H1 (cell line): ENCODE results near the gene WFIKKN1. TPM values are rescaled to one million over a fixed set of nuclear protein-coding genes. Genes with fewer than 3 reads are reported as not detected.

Experiments used
- CHD1 ChIP-seq: IDR thresholded peaks from 2 replicates; pipeline ENCODE4 v1.6.1; 2012; ENCODE audit warnings: low read depth, low read length, improper control_type of control experiment
- KDM4A ChIP-seq: IDR thresholded peaks from one replicate; pipeline ENCODE4 v1.7.1; 2012; ENCODE audit warnings: low read depth, mild to moderate bottlenecking, moderate library complexity, low read length, inconsistent platforms; ENCODE audit not compliant: severe bottlenecking
- POLR2A ChIP-seq, 2 experiments: IDR thresholded peaks; 1 replicate in 1 of 2; 2 replicates in 1 of 2; pipeline ENCODE4 v1.6.1; 2011; ENCODE audit warnings: low read depth in 2 of 2, low read length in 2 of 2, mild to moderate bottlenecking in 2 of 2; ENCODE audit errors: control extremely low read depth in 1 of 2
- SAP30 ChIP-seq: fragments of 300-600 bp; sonication (generic); IDR thresholded peaks from 2 replicates; pipeline ENCODE4 v1.7.1; 2012; ENCODE audit warnings: low read length, moderate library complexity, mild to moderate bottlenecking, inconsistent platforms; ENCODE audit not compliant: insufficient read depth, insufficient replicate concordance
- TEAD4 ChIP-seq: IDR thresholded peaks from 2 replicates; pipeline ENCODE4 v1.6.1; 2012; ENCODE audit warnings: low read depth, low read length, inconsistent platforms, mixed read lengths
- YY1 ChIP-seq: IDR thresholded peaks from 2 replicates; pipeline ENCODE4 v1.6.1; 2011; ENCODE audit warnings: low read depth, mild to moderate bottlenecking, low read length
- ZNF274 ChIP-seq: IDR thresholded peaks from 2 replicates; pipeline ENCODE4 v1.7.0; 2012; ENCODE audit warnings: low read length, borderline replicate concordance; ENCODE audit errors: extremely low read depth
- polyA plus RNA-seq, 7 experiments: library from polyadenylated mRNA; depleted of rRNA in 3 of 7; stranded (reverse) in 5 of 7; unstranded in 2 of 7; fragments of >200 nt in 5 of 7; fragments of 200-250 nt in 2 of 7; gene quantifications; 1 replicate in 5 of 7; 2 replicates in 1 of 7; 4 replicates in 1 of 7; pipeline versions ENCODE4 v1.2.1 to v1.2.3, GENCODE V29; 2011 to 2013; ENCODE audit warnings: missing spikeins in 2 of 7, mixed read lengths in 2 of 7
- total RNA-seq: library from RNA; stranded (reverse); fragmentation: NEBNext Ultra II Directional; extraction: Animal tissue kit (Norgen Biotek cat#: 25700); gene quantifications from 2 replicates; pipeline ENCODE4 v1.2.1, GENCODE V29; 2021
- TF ChIP-seq, protein P1 (sequence below): fragments of 300-600 bp; sonication (generic); IDR thresholded peaks from 2 replicates; pipeline ENCODE4 v1.7.1; 2012; ENCODE audit warnings: low read length, moderate library complexity, mild to moderate bottlenecking, inconsistent platforms; ENCODE audit not compliant: insufficient replicate concordance
- TF ChIP-seq, protein P2 (sequence below): IDR thresholded peaks from 2 replicates; pipeline ENCODE4 v1.6.1; 2012; ENCODE audit warnings: inconsistent platforms
- TF ChIP-seq, protein P3 (sequence below): IDR thresholded peaks from 2 replicates; pipeline ENCODE4 v1.6.1; 2012; ENCODE audit warnings: inconsistent platforms

Gene WFIKKN1
- total and polyA plus RNA-seq, 2 of the 8 experiments (the other 6 are each of a cell fraction or from before 2014, with no cell fraction given), result 11.4 to 15.8 TPM

DNA sequence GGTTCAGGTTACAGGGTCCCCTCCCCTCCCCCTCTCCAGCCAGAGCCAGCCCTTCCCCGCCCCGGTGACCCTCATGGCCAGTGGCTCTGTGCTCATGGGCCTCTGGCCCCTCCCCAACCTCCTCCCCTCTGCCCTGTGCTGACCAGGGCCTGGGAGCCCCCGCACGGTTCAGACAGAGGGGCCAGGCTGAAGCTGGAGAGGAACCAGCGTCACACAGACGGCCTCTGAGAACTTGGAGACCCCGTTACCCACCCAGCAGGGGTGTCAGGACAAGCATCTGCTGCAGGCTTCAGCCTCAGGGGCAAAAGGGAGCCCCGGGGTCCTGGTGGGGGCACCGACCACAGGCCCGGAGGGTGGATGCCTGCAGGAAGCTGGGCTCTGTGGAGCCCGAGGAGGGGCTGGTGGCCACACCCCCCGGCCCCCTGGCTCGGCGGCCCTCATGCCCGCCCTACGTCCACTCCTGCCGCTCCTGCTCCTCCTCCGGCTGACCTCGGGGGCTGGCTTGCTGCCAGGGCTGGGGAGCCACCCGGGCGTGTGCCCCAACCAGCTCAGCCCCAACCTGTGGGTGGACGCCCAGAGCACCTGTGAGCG lies at the start of gene WFIKKN1 (continued):
- TF ChIP-seq CHD1 (no peak), KDM4A (peak; percentile 57), YY1 (no peak), SAP30 (no peak), POLR2A (IDR thresholded peaks at IDR 0.05; ENCODE audit: control extremely low read depth in 1 of 2, low read depth in 2 of 2, low read length in 2 of 2) (peak in 1 of 2 experiments; percentile 55; a peak in 2 of 3 replicates), TEAD4 (no peak), ZNF274 (no peak)
- TF ChIP-seq, protein P1, sequence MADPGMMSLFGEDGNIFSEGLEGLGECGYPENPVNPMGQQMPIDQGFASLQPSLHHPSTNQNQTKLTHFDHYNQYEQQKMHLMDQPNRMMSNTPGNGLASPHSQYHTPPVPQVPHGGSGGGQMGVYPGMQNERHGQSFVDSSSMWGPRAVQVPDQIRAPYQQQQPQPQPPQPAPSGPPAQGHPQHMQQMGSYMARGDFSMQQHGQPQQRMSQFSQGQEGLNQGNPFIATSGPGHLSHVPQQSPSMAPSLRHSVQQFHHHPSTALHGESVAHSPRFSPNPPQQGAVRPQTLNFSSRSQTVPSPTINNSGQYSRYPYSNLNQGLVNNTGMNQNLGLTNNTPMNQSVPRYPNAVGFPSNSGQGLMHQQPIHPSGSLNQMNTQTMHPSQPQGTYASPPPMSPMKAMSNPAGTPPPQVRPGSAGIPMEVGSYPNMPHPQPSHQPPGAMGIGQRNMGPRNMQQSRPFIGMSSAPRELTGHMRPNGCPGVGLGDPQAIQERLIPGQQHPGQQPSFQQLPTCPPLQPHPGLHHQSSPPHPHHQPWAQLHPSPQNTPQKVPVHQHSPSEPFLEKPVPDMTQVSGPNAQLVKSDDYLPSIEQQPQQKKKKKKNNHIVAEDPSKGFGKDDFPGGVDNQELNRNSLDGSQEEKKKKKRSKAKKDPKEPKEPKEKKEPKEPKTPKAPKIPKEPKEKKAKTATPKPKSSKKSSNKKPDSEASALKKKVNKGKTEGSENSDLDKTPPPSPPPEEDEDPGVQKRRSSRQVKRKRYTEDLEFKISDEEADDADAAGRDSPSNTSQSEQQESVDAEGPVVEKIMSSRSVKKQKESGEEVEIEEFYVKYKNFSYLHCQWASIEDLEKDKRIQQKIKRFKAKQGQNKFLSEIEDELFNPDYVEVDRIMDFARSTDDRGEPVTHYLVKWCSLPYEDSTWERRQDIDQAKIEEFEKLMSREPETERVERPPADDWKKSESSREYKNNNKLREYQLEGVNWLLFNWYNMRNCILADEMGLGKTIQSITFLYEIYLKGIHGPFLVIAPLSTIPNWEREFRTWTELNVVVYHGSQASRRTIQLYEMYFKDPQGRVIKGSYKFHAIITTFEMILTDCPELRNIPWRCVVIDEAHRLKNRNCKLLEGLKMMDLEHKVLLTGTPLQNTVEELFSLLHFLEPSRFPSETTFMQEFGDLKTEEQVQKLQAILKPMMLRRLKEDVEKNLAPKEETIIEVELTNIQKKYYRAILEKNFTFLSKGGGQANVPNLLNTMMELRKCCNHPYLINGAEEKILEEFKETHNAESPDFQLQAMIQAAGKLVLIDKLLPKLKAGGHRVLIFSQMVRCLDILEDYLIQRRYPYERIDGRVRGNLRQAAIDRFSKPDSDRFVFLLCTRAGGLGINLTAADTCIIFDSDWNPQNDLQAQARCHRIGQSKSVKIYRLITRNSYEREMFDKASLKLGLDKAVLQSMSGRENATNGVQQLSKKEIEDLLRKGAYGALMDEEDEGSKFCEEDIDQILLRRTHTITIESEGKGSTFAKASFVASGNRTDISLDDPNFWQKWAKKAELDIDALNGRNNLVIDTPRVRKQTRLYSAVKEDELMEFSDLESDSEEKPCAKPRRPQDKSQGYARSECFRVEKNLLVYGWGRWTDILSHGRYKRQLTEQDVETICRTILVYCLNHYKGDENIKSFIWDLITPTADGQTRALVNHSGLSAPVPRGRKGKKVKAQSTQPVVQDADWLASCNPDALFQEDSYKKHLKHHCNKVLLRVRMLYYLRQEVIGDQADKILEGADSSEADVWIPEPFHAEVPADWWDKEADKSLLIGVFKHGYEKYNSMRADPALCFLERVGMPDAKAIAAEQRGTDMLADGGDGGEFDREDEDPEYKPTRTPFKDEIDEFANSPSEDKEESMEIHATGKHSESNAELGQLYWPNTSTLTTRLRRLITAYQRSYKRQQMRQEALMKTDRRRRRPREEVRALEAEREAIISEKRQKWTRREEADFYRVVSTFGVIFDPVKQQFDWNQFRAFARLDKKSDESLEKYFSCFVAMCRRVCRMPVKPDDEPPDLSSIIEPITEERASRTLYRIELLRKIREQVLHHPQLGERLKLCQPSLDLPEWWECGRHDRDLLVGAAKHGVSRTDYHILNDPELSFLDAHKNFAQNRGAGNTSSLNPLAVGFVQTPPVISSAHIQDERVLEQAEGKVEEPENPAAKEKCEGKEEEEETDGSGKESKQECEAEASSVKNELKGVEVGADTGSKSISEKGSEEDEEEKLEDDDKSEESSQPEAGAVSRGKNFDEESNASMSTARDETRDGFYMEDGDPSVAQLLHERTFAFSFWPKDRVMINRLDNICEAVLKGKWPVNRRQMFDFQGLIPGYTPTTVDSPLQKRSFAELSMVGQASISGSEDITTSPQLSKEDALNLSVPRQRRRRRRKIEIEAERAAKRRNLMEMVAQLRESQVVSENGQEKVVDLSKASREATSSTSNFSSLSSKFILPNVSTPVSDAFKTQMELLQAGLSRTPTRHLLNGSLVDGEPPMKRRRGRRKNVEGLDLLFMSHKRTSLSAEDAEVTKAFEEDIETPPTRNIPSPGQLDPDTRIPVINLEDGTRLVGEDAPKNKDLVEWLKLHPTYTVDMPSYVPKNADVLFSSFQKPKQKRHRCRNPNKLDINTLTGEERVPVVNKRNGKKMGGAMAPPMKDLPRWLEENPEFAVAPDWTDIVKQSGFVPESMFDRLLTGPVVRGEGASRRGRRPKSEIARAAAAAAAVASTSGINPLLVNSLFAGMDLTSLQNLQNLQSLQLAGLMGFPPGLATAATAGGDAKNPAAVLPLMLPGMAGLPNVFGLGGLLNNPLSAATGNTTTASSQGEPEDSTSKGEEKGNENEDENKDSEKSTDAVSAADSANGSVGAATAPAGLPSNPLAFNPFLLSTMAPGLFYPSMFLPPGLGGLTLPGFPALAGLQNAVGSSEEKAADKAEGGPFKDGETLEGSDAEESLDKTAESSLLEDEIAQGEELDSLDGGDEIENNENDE, result no peak
- TF ChIP-seq, protein P2, sequence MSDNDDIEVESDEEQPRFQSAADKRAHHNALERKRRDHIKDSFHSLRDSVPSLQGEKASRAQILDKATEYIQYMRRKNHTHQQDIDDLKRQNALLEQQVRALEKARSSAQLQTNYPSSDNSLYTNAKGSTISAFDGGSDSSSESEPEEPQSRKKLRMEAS, result no peak
- TF ChIP-seq, protein P3, sequence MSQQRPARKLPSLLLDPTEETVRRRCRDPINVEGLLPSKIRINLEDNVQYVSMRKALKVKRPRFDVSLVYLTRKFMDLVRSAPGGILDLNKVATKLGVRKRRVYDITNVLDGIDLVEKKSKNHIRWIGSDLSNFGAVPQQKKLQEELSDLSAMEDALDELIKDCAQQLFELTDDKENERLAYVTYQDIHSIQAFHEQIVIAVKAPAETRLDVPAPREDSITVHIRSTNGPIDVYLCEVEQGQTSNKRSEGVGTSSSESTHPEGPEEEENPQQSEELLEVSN, result no peak
